IMR-90 (cell line): Measurements from ENCODE around the gene GAL.

Source experiments
- CTCF ChIP-seq: conservative IDR thresholded peaks from 2 replicates; pipeline ENCODE4 v1.5.1; 2012; ENCODE audit warnings: mild to moderate bottlenecking, low read depth, low read length, improper control_type of control experiment
- RFX5 ChIP-seq: IDR thresholded peaks from 2 replicates; pipeline ENCODE4 v1.8.0; 2012; ENCODE audit warnings: low read depth, mild to moderate bottlenecking, low read length, moderate library complexity

- peak; percentile 27 for TF ChIP-seq CTCF
- no peak for TF ChIP-seq RFX5
These were observed 43.4 kb downstream of the GAL start for GRCh38 chr11:68727783-68728182.
